Astrocyte of the cerebellum (primary cell): ENCODE data around the gene CCDC121.

Source experiments
- DNase-seq: peaks from one replicate; pipeline ENCODE4 v3.0.0-alpha.2; 2011; ENCODE audit warnings: low read depth
- H3K4me3 ChIP-seq: 2 replicates; pipeline ENCODE4 v1.5.1; 2011; ENCODE audit warnings: mild to moderate bottlenecking, low read depth, low read length, moderate library complexity
- CTCF ChIP-seq: IDR thresholded peaks from 2 replicates; pipeline ENCODE4 v1.5.1; 2012; ENCODE audit warnings: low read length, low read depth, moderate library complexity, mild to moderate bottlenecking; ENCODE audit errors: missing control alignments
- in situ Hi-C: cut with HindIII; loops from 2 replicates; pipeline ENCODE4 v1.10.0; 2017; ENCODE audit warnings: low sequenced_read_pairs

The CCDC121 gene

GRCh38 chr2:27652341-27652740 is 23.5 kb upstream of the CCDC121 start:
- in situ Hi-C loops, result no loop called here
- no peak for TF ChIP-seq CTCF
- H3K4me3 ChIP-seq, result no peak overlapping the region
- no peak for DNase-seq

GRCh38 chr2:27651056-27651455 is 22.2 kb upstream of the CCDC121 start:
- in situ Hi-C loops, result no loop called here
- H3K4me3 ChIP-seq, result no peak overlapping the region
- no peak for DNase-seq
- no peak for TF ChIP-seq CTCF

- no peak for TF ChIP-seq CTCF
- in situ Hi-C loops, result no loop called here
- H3K4me3 ChIP-seq, result no peak overlapping the region
- no peak for DNase-seq
Measured at GRCh38 chr2:27647737-27648136, 18.9 kb upstream of the CCDC121 start.

- H3K4me3 ChIP-seq, result no peak overlapping the region
- no peak for TF ChIP-seq CTCF
- in situ Hi-C loops, result no loop called here
- no peak for DNase-seq
Measured at GRCh38 chr2:27647289-27647688, 18.5 kb upstream of the CCDC121 start.

- in situ Hi-C loops, result no loop called here
- no peak for TF ChIP-seq CTCF
- H3K4me3 ChIP-seq, result no peak overlapping the region
- no peak for DNase-seq
Measured at GRCh38 chr2:27645197-27645596, 16.4 kb upstream of the CCDC121 start.

GRCh38 chr2:27640722-27641245 is 12.0 kb upstream of the CCDC121 start:
- in situ Hi-C loops, result no loop called here
- no peak overlapping the region for H3K4me3 ChIP-seq
- TF ChIP-seq CTCF, result no peak
- DNase-seq, result no peak

GRCh38 chr2:27638709-27639108 is 9.9 kb upstream of the CCDC121 start:
- in situ Hi-C loops, result no loop called here
- DNase-seq, result peak; percentile 90
- H3K4me3 ChIP-seq, result no peak overlapping the region
- TF ChIP-seq CTCF, result no peak
